H1 (cell line): ENCODE data around the gene OMP. TPM values are rescaled to one million over a fixed set of nuclear protein-coding genes. Genes with fewer than 3 reads are reported as not detected.

Experiments
- CHD7 ChIP-seq: fragments of 300-600 bp; sonication (generic); IDR thresholded peaks from 2 replicates; pipeline ENCODE4 v1.7.1; 2012; ENCODE audit warnings: low read length, moderate library complexity, mild to moderate bottlenecking, inconsistent platforms; ENCODE audit not compliant: insufficient replicate concordance
- KDM5A ChIP-seq: fragments of 200-600 bp; IDR thresholded peaks from 2 replicates; pipeline ENCODE4 v1.7.1; 2012; ENCODE audit warnings: mild to moderate bottlenecking, low read length, inconsistent platforms, mixed read lengths
- NANOG ChIP-seq: IDR thresholded peaks from 2 replicates; pipeline ENCODE4 v1.6.1; 2011; ENCODE audit warnings: low read length, low read depth, mild to moderate bottlenecking, inconsistent platforms; ENCODE audit not compliant: insufficient read depth, poor library complexity, severe bottlenecking
- PHF8 ChIP-seq: fragments of 200-600 bp; sonication (generic); conservative IDR thresholded peaks from 2 replicates; pipeline ENCODE4 v1.7.1; 2012; ENCODE audit warnings: low read depth, mild to moderate bottlenecking, inconsistent platforms, low read length, moderate library complexity
- POLR2AphosphoS5 ChIP-seq: IDR thresholded peaks from 2 replicates; pipeline ENCODE4 v1.6.1; 2011; ENCODE audit warnings: low read depth, low read length
- SP2 ChIP-seq: IDR thresholded peaks from 2 replicates; pipeline ENCODE4 v1.6.1; 2012; ENCODE audit warnings: mild to moderate bottlenecking, low read length, inconsistent platforms
- TBP ChIP-seq: IDR thresholded peaks from 2 replicates; pipeline ENCODE4 v1.6.1; 2011; ENCODE audit warnings: low read depth, low read length, improper control_type of control experiment
- TCF12 ChIP-seq: IDR thresholded peaks from 2 replicates; pipeline ENCODE4 v1.6.1; 2011; ENCODE audit warnings: low read depth, mild to moderate bottlenecking, low read length
- YY1 ChIP-seq: IDR thresholded peaks from 2 replicates; pipeline ENCODE4 v1.6.1; 2011; ENCODE audit warnings: low read depth, mild to moderate bottlenecking, low read length
- polyA plus RNA-seq, 7 experiments: library from polyadenylated mRNA; depleted of rRNA in 3 of 7; stranded (reverse) in 5 of 7; unstranded in 2 of 7; fragments of >200 nt in 5 of 7; fragments of 200-250 nt in 2 of 7; gene quantifications; 1 replicate in 5 of 7; 2 replicates in 1 of 7; 4 replicates in 1 of 7; pipeline versions ENCODE4 v1.2.1 to v1.2.3, GENCODE V29; 2011 to 2013; ENCODE audit warnings: missing spikeins in 2 of 7, mixed read lengths in 2 of 7
- total RNA-seq: library from RNA; stranded (reverse); fragmentation: NEBNext Ultra II Directional; extraction: Animal tissue kit (Norgen Biotek cat#: 25700); gene quantifications from 2 replicates; pipeline ENCODE4 v1.2.1, GENCODE V29; 2021

OMP gene
- total and polyA plus RNA-seq, 2 of the 8 experiments (the other 6 are each of a cell fraction or from before 2014, with no cell fraction given) = not detected

- TF ChIP-seq CHD7 (no peak), PHF8 (no peak), NANOG (no peak), TCF12 (no peak), YY1 (no peak), KDM5A (no peak), SP2 (no peak), TBP (no peak), POLR2AphosphoS5 (no peak)
These were observed 21.4 kb downstream of the OMP start (continued) for GRCh38 chr11:77124041-77124440.
